Adrenal gland (tissue), 5 donors: Measurements from ENCODE around the gene CYP27B1.

ENCODE experiments used
- CTCF ChIP-seq, 6 experiments: fragments of 450-650 bp in 4 of 6; fragments of 200-600 bp in 2 of 6; sonication (generic) in 1 of 6; IDR thresholded peaks; 1 replicate in 5 of 6; 2 replicates in 1 of 6; pipeline versions ENCODE4 v1.5.1 to v1.8.0; 2016 to 2021; ENCODE audit warnings: antibody characterized with exemption in 6 of 6, mild to moderate bottlenecking in 2 of 6, moderate library complexity in 1 of 6
- POLR2A ChIP-seq, 2 donors: fragments of 450-650 bp; IDR thresholded peaks; one replicate each; pipeline ENCODE4 v1.6.1; 2017; ENCODE audit warnings: antibody characterized with exemption in 2 of 2, mild to moderate bottlenecking in 2 of 2, moderate library complexity in 1 of 2
- donor health status: DM: no; HTN: no; CAD: no.

- TF ChIP-seq CTCF (IDR thresholded peaks at IDR 0.05) (peak; percentile 89 to 98 (median 96)), POLR2A (IDR thresholded peaks at IDR 0.05) (peak in 1 of 2 donors; percentile 79)
Measured at GRCh38 chr12:57782608-57783465, 16.0 kb upstream of the CYP27B1 start, which contains the start of gene TSFM.
